SU-DHL-6 (cell line): Measurements from ENCODE around the gene TIMP1.

ENCODE experiments used
- H2AFZ ChIP-seq: fragments of 200-600 bp; sonication (generic); 2 replicates; pipeline ENCODE4 v1.6.1; 2014; ENCODE audit warnings: low read depth, mild to moderate bottlenecking, moderate library complexity, mixed read lengths, antibody characterized with exemption, low read length; ENCODE audit not compliant: severe bottlenecking
- H3F3A ChIP-seq: fragments of 200-600 bp; shearing (Covaris generic); 2 replicates; pipeline ENCODE4 v1.6.0; 2016; ENCODE audit warnings: antibody characterized with exemption, mild to moderate bottlenecking; ENCODE audit not compliant: insufficient read depth
- H3K27ac ChIP-seq: fragments of 200-600 bp; sonication (generic); 2 replicates; pipeline ENCODE4 v1.5.1; 2016; ENCODE audit warnings: low read depth, mild to moderate bottlenecking, low read length, moderate library complexity, mixed read lengths
- H3K27me3 ChIP-seq: fragments of 200-600 bp; sonication (generic), shearing (Covaris generic); 2 replicates; pipeline ENCODE4 v1.6.0; 2014; ENCODE audit warnings: mild to moderate bottlenecking, low read length
- H3K36me3 ChIP-seq: fragments of 200-600 bp; sonication (generic); 2 replicates; pipeline ENCODE4 v1.6.1; 2014; ENCODE audit warnings: mild to moderate bottlenecking, low read length, mixed read lengths
- H3K4me2 ChIP-seq: fragments of 300-600, 200-600 bp; shearing (Covaris generic), sonication (generic); 2 replicates; pipeline ENCODE4 v1.6.0; 2014; ENCODE audit warnings: low read length, low read depth, mild to moderate bottlenecking; ENCODE audit not compliant: poor library complexity, severe bottlenecking
- H3K4me3 ChIP-seq: fragments of 200-600 bp; sonication (generic); 2 replicates; pipeline ENCODE4 v1.5.1; 2014; ENCODE audit warnings: antibody characterized with exemption, low read length, mild to moderate bottlenecking, mixed read lengths; ENCODE audit not compliant: insufficient read depth, poor library complexity, severe bottlenecking
- H3K79me2 ChIP-seq: fragments of 200-600 bp; sonication (generic); 2 replicates; pipeline ENCODE4 v1.6.1; 2014; ENCODE audit warnings: mild to moderate bottlenecking, low read length, moderate library complexity; ENCODE audit not compliant: insufficient read depth
- H3K9ac ChIP-seq: fragments of 200-600 bp; sonication (generic); 2 replicates; pipeline ENCODE4 v1.7.0; 2014; ENCODE audit warnings: mild to moderate bottlenecking, low read length
- H3K9me2 ChIP-seq: fragments of 200-600 bp; sonication (generic); replicated peaks from 2 replicates; pipeline ENCODE4 v1.6.1; 2014; ENCODE audit warnings: low read length; ENCODE audit not compliant: insufficient read depth
- H3K9me3 ChIP-seq: fragments of 200-600 bp; sonication (generic); 2 replicates; pipeline ENCODE4 v1.6.1; 2014; ENCODE audit warnings: low read length, mixed read lengths; ENCODE audit not compliant: insufficient read depth
- H4K20me1 ChIP-seq: fragments of 200-600 bp; sonication (generic); 2 replicates; pipeline ENCODE4 v1.6.1; 2014; ENCODE audit warnings: low read depth, mild to moderate bottlenecking, antibody characterized with exemption, low read length, moderate library complexity, mixed read lengths
- CTCF ChIP-seq: fragments of 200-600 bp; sonication (generic); IDR thresholded peaks from one replicate; pipeline ENCODE4 v1.5.1; 2017; ENCODE audit warnings: antibody characterized with exemption, mild to moderate bottlenecking, low read length, moderate library complexity; ENCODE audit not compliant: insufficient read depth, poor library complexity, severe bottlenecking
- EZH2phosphoT487 ChIP-seq: fragments of 200-600 bp; sonication (generic), shearing (Covaris generic); conservative IDR thresholded peaks from 2 replicates; pipeline ENCODE4 v1.6.1; 2018; ENCODE audit warnings: mild to moderate bottlenecking, antibody characterized with exemption, low read length, moderate library complexity, mixed read lengths

TIMP1 gene

GRCh38 chrX:47560179-47560933 lies 21.9 kb upstream of the TIMP1 start:
- Histone ChIP-seq H3K79me2 (peaks cover 15% of the 10 kb centered on the region), H3K36me3 (no peaks in the 10 kb centered on the region), H3K4me3 (peak overlapping the region; percentile 94), H3F3A (peaks cover 4% of the 10 kb centered on the region; the same call in 1 of the 2 replicates), H4K20me1 (no peaks in the 10 kb centered on the region), H3K27ac (peak overlapping the region; percentile 62), H3K9me3 (no peaks in the 10 kb centered on the region), H3K9me2 (no peaks in the 10 kb centered on the region), H3K4me2 (peak overlapping the region; percentile 96), H3K27me3 (no peaks in the 10 kb centered on the region), H3K9ac (peak overlapping the region; percentile 84), H2AFZ (no peak overlapping the region)
- no peak for TF ChIP-seq CTCF
- TF ChIP-seq EZH2phosphoT487, result no peak

- no peak within 1 kb of the TSS for H2AFZ ChIP-seq
Observed at GRCh38 chrX:47560934-47561658, 21.1 kb upstream of the TIMP1 start, which contains the start of gene ARAF. Gene ARAF, plus strand, starts transcription at chrX:47561205. Its CDS starts 1,763 bp downstream, at chrX:47562968.

GRCh38 chrX:47561659-47562151 lies 20.5 kb upstream of the TIMP1 start:
- H3F3A ChIP-seq, result peaks cover 4% of the 10 kb centered on the region; the same call in 1 of the 2 replicates
- peaks cover 15% of the 10 kb centered on the region for H3K79me2 ChIP-seq
- H3K27ac ChIP-seq, result peak overlapping the region; percentile 87; the same call in 1 of the 2 replicates
- no peaks in the 10 kb centered on the region for H3K9me3 ChIP-seq
- H3K36me3 ChIP-seq, result no peaks in the 10 kb centered on the region
- peak overlapping the region; percentile 96 for H3K4me2 ChIP-seq
- H3K9ac ChIP-seq, result peak overlapping the region; percentile 84
- TF ChIP-seq CTCF, result no peak
- TF ChIP-seq EZH2phosphoT487, result no peak
- no peaks in the 10 kb centered on the region for H3K27me3 ChIP-seq
- peak overlapping the region; percentile 94 for H3K4me3 ChIP-seq
- H4K20me1 ChIP-seq, result no peaks in the 10 kb centered on the region
- H3K9me2 ChIP-seq, result no peaks in the 10 kb centered on the region
- H2AFZ ChIP-seq, result no peak overlapping the region

More at GRCh38 chrX:47560934-47561658, 21.1 kb upstream of the TIMP1 start, which contains the start of gene ARAF:
- Histone ChIP-seq H3F3A (peaks cover 4% of the 10 kb centered on the region; the same call in 1 of the 2 replicates), H3K27me3 (no peaks in the 10 kb centered on the region), H3K9me2 (no peaks in the 10 kb centered on the region), H4K20me1 (no peaks in the 10 kb centered on the region), H3K9me3 (no peaks in the 10 kb centered on the region), H3K36me3 (no peaks in the 10 kb centered on the region), H3K4me2 (peak within 1 kb of the TSS; percentile 96), H3K79me2 (peaks cover 15% of the 10 kb centered on the region), H3K27ac (peak within 1 kb of the TSS; percentile 87), H3K4me3 (peak within 1 kb of the TSS; percentile 94), H3K9ac (peak within 1 kb of the TSS; percentile 84)
- no peak for TF ChIP-seq EZH2phosphoT487
- no peak for TF ChIP-seq CTCF
